Sciatic nerve (tissue), 2 donors: Measurements from ENCODE around the gene MBNL1. TPM values are rescaled to one million over a fixed set of nuclear protein-coding genes. Genes with fewer than 3 reads are reported as not detected.

ENCODE experiments used
- ATAC-seq: fragments of 200-7000 bp; cut with Tn5 transposase; one replicate; pipeline ENCODE4 v1.9.1; 2020; ENCODE audit warnings: mild to moderate bottlenecking, moderate library complexity
- DNase-seq: peaks from one replicate; pipeline ENCODE4 v3.0.0-alpha.2; 2020; ENCODE audit warnings: low spot score
- intact Hi-C: fragments of 100-400 bp; cut with DNase I; formaldehyde crosslinking; loops from one replicate; pipeline ENCODE4 v1.14.2; 2022
- total RNA-seq: library from RNA; stranded (reverse); fragmentation: NEBNext Ultra II Directional; extraction: Animal tissue kit (Norgen Biotek cat#: 25700); gene quantifications from one replicate; pipeline ENCODE4 v1.2.1, GENCODE V29; 2021
- donor health status: DM: no; HTN: no; CAD: no.
- donor health status: DM: no; HTN: no; CAD: no.

The MBNL1 gene
- total RNA-seq, 1 donor from 2014 or later = 215 TPM

GRCh38 chr3:152289708-152290107 is 21.0 kb downstream of the MBNL1 start:
- DNase-seq (no peak), ATAC-seq (no peak)
- intact Hi-C loops = no loop called here

GRCh38 chr3:152290374-152290773 is 21.6 kb downstream of the MBNL1 start:
- intact Hi-C loops = no loop called here
- no peak for DNase-seq

GRCh38 chr3:152291238-152291637 is 22.5 kb downstream of the MBNL1 start:
- ATAC-seq (no peak), DNase-seq (no peak)
- intact Hi-C loops = no loop called here

More at GRCh38 chr3:152290374-152290773, 21.6 kb downstream of the MBNL1 start:
- ATAC-seq = no peak

- DNase-seq = no peak
- no peak for ATAC-seq
- intact Hi-C loops = no loop called here
Measured at GRCh38 chr3:152291649-152292066, 22.9 kb downstream of the MBNL1 start.

DNA sequence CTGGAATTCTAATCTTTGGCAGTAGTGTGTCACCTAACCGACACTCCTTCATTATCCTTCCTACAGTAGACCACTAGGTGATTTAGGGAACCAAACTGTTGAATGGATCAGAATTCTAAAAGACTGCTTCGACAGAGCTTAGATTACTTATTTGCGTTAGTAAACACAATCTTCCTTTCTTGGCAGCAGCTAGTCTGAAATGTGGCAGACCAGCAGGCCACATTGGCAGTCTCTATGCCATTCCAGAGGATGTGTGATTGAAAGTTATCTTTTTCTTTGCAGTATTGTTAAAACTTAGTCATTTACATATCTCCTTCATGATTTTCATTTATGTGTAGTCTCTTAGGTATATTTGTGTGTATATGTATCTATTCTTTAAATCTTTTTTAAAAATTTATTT is 23.6 kb downstream of the MBNL1 start:
- intact Hi-C loops = no loop called here
- ATAC-seq (no peak), DNase-seq (no peak)

GRCh38 chr3:152293347-152294006 is 24.7 kb downstream of the MBNL1 start:
- ATAC-seq (no peak), DNase-seq (no peak)
- intact Hi-C loops = no loop called here

DNA sequence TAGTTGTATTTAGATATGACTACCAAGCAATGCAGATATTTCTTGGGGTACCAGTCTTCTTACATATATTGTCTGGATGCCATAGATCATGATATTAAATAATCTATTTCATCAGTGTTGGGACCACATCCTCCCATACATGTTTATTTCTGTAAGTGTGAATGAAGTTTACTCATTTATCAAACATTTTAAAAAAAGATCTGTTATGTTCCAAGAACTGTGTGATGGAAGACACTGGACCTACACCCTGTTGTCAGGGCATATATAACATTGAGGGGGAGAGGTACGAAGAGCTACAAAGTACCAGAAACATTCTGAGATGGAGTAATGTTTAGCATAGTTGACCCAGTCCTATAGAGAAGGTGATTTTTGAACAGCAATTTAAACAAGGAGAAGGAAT is 26.6 kb downstream of the MBNL1 start:
- intact Hi-C loops = no loop called here
- ATAC-seq = no peak

GRCh38 chr3:152295806-152296205 is 27.1 kb downstream of the MBNL1 start:
- intact Hi-C loops = no loop called here
- DNase-seq (no peak), ATAC-seq (no peak)

More for the DNA sequence above, 26.6 kb downstream of the MBNL1 start:
- no peak for DNase-seq

DNA sequence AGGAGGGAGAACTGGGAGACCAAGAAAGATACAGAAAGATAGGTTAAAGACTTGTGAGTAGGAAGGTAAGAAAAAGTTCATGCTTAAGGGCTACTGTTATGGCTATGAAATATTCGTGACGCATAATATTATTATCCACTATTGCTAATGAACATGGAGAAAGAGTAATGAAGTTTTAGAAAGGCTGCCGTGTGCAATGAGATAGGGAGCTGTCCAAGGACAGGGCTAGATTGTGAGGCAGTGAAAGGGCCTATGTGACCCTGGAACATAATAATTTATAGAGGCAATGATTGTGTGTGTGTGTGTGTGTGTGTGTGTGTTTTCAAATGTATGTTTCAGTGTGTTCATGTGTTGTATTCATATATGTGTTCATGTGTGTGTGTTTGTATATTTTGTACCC is 27.7 kb downstream of the MBNL1 start:
- ATAC-seq = no peak
- intact Hi-C loops = no loop called here
- no peak for DNase-seq

GRCh38 chr3:152296971-152297370 is 28.2 kb downstream of the MBNL1 start:
- no peak for ATAC-seq
- intact Hi-C loops = no loop called here
- no peak for DNase-seq

- DNase-seq (no peak), ATAC-seq (peak; percentile 89)
- intact Hi-C loops = no loop called here
Measured at GRCh38 chr3:152298393-152299248, 29.9 kb downstream of the MBNL1 start.

DNA sequence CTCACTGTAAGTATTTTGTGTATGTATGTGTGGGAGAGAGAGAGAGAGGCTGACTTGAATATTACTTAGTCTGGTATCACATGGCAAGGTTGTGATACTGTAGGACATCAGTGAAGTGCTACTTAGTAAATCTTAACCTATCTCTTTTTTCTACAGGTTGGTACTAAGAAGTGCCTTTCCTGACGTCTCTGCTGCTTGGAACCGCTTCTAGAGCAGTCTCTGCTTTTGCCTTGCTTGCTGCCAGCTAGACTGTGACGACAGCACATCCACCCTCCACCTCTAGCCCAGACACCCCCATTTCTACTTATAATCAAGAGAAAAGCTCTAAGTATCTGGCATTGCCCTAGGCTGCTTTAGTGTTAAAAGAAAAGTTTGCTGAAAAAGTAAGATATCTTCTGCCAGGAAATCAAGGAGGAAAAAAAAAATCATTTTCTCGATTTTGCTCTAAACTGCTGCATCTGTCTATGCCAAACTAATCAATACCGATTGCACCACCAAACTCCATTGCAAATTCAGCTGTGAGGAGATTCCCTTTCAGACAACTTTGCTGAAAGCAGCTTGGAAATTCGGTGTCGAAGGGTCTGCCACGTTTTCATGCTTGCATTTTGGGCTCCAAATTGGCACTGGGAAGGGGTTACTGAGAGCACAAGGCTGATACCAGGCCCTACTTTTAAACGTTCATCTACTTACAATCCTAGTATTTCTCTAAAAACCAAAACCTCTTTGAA is 30.7 kb downstream of the MBNL1 start:
- DNase-seq (no peak), ATAC-seq (peak; percentile 23)
- intact Hi-C loops = no loop called here

- ATAC-seq = no peak
- intact Hi-C loops = no loop called here
- no peak for DNase-seq
Measured at GRCh38 chr3:152300029-152300731, 31.5 kb downstream of the MBNL1 start.

- ATAC-seq (peak; percentile 7), DNase-seq (no peak)
- intact Hi-C loops = no loop called here
Measured at GRCh38 chr3:152301745-152302181, 33.0 kb downstream of the MBNL1 start.

DNA sequence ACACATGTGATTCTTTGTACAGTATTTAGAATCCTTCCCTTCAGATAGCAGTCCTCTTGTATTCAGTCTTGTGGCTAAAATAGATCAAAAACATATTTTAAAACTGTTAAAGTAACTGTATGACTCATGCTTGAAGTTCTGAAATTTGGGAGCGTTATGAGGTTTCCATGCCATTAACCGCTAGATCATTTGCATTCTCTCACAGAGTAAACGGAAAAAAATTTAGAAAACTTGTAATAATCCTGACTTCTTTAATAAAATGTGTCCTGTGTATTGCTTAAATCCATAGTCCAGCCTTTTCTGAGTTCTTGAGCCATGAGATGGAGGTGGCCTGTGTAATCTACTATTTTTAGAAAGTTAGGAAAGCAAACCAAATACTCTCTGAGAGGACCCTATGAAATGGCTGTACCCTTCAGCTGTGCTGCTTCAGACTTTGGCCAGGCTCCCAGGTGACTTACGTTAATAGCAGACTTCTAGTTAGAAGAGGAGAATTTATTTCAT is 33.8 kb downstream of the MBNL1 start:
- ATAC-seq = peak; percentile 69
- no peak for DNase-seq
- intact Hi-C loops = no loop called here

DNA sequence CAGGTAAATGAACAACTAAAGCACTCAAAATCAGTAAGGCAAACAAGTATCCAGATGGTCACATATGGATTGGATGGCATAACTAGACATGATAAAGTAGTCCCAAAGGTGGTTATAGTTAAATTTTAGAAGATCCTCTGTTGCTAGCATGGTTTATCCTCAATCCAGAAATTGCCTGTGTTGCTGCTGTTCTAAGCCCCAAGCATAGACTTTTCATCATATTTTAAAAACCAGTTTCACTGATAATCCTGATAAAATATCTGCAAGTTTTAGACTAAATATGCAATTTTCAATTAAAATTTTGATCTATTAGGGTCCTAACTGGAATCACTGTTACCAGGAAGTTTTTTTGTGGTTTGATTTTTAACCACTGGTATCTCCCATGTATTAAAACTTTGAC is 35.4 kb downstream of the MBNL1 start:
- intact Hi-C loops = no loop called here
- ATAC-seq = no peak
- no peak for DNase-seq

DNA sequence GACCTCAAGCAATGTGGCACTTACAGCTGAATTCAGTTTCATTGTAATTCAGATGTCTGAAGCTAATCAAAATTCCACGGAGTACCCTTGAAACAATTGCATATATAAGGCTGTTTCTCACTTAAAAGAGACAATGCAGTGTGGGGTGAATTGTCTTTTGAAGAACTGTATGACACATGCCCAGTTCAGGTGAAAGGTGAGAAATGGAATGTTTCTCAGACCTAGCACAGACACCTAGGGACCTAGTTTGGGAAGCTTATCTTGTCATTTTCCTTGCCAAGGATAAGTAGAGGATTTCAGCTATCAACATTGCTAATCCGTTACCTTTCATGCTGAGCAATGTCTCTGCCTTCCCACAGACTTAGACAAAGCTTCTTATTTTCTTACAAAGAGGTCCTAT is 36.3 kb downstream of the MBNL1 start:
- DNase-seq (no peak), ATAC-seq (no peak)
- intact Hi-C loops = no loop called here

DNA sequence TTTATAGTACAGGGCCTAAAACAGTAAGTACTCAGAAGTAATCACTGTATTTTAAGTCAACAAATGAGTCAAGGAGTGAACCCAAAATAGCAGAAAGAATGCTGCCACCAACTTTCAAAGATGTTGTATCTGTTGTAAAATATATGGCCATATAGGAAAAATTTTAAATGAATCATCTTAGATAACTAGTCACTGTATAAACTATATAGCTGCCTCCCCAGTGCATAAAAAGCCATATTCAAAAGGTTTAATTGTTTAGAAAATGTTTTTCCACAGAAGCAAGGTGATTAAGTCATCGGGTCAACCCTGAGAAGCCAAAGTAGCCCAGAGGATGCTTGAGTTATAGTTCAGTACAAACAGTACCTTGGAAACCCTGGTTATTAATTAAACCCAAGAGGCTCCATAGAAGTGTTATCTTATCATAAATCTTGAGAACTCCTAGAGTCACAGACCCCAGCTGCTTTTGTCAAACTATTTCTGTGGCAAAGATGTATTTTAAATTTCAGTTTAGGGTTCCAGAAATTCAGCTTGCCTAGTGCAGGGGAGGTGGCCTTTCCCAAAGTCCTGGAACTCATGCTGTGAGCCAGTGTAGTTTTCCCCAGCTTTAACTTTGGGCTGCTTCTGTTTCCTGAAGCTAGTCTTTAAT is 39.2 kb downstream of the MBNL1 start:
- intact Hi-C loops = no loop called here
- DNase-seq (no peak), ATAC-seq (peak; percentile 75)

GRCh38 chr3:152308475-152308844 is 39.7 kb downstream of the MBNL1 start:
- no peak for DNase-seq
- intact Hi-C loops = no loop called here
- no peak for ATAC-seq
